ENCODE results near the gene TAF1B. TPM values are rescaled to one million over a fixed set of nuclear protein-coding genes. Genes with fewer than 3 reads are reported as not detected.

Gene TAF1B
- total and polyA plus RNA-seq, 2 donors (not counting 3 experiments of a cell fraction or from before 2014, with no cell fraction given), result 6.3 to 29.4 TPM

DNA sequence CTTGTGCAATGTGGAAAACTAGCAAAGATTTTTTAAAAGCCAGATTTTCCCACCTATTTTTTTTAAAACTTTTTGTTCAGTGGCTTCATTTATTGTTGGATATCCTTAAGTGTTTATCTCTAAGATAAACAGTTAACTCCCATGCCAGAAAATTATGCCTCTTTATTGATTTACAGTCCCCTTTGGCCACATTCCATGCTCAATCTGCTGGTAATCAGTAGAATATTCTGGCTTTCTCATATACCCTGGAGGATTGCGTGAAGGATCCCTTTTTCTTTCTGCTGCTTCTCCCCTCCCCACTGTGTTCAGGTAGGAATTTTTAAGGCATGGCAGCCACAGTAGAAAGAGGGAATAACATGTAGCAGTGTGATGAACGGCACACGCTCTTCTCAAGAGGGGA, 110.9 kb downstream of the TAF1B start:
- FAIRE-seq, result no peak
- intact Hi-C loops (cut with micrococcal nuclease), result loop anchor here (5.0 kb wide), 1 partner anchor 112 kb away; the partner anchor contains the start of gene TAF1B

More for the DNA sequence above, 110.9 kb downstream of the TAF1B start:
- TF ChIP-seq, protein P1, sequence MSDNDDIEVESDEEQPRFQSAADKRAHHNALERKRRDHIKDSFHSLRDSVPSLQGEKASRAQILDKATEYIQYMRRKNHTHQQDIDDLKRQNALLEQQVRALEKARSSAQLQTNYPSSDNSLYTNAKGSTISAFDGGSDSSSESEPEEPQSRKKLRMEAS (IDR thresholded peaks at IDR 0.05; ENCODE audit: insufficient read depth, insufficient read length), result no peak
- no peak for TF ChIP-seq GATA2 (IDR thresholded peaks at IDR 0.05; ENCODE audit: insufficient read depth, insufficient read length, low read depth, low read length)
- no peak for TF ChIP-seq JUN (IDR thresholded peaks at IDR 0.05; ENCODE audit: borderline replicate concordance, insufficient read depth, insufficient read length, low read depth)
- TF ChIP-seq EZH2 (IDR thresholded peaks at IDR 0.05; ENCODE audit: borderline replicate concordance, low read depth, low read length, severe bottlenecking), result no peak
- TF ChIP-seq, protein P2, sequence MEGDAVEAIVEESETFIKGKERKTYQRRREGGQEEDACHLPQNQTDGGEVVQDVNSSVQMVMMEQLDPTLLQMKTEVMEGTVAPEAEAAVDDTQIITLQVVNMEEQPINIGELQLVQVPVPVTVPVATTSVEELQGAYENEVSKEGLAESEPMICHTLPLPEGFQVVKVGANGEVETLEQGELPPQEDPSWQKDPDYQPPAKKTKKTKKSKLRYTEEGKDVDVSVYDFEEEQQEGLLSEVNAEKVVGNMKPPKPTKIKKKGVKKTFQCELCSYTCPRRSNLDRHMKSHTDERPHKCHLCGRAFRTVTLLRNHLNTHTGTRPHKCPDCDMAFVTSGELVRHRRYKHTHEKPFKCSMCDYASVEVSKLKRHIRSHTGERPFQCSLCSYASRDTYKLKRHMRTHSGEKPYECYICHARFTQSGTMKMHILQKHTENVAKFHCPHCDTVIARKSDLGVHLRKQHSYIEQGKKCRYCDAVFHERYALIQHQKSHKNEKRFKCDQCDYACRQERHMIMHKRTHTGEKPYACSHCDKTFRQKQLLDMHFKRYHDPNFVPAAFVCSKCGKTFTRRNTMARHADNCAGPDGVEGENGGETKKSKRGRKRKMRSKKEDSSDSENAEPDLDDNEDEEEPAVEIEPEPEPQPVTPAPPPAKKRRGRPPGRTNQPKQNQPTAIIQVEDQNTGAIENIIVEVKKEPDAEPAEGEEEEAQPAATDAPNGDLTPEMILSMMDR (IDR thresholded peaks at IDR 0.05; ENCODE audit: extremely low read depth in 1 of 2, insufficient read depth in 1 of 2, low read depth in 1 of 2, low read length in 2 of 2), result no peak
- TF ChIP-seq POLR2AphosphoS5 (IDR thresholded peaks at IDR 0.05; ENCODE audit: insufficient read depth, low read depth, low read length), result no peak
- TF ChIP-seq FOS (IDR thresholded peaks at IDR 0.05; ENCODE audit: borderline replicate concordance, insufficient read depth, low read length), result no peak
- BruUV-seq (replicated peaks), result no TSS peak
- no peak overlapping the region for H3K9ac ChIP-seq (replicated peaks; ENCODE audit: extremely low read depth, insufficient read depth, low read length)
- H3K9me1 ChIP-seq (replicated peaks; ENCODE audit: control insufficient read depth, extremely low read depth, insufficient read depth, low read length), result no peaks in the 10 kb centered on the region
- H4K20me1 ChIP-seq (replicated peaks; ENCODE audit: control insufficient read depth, extremely low read depth, insufficient read depth, low read length), result no peaks in the 10 kb centered on the region
- no peak overlapping the region for H3K4me2 ChIP-seq (ENCODE audit: insufficient read depth, low read length)
- ChIA-PET CTCF (no interaction called here), POLR2A (no interaction called here)
- no peak overlapping the region for H3K27ac ChIP-seq (ENCODE audit: insufficient read depth, low read depth, low read length)
- H3K9me3 ChIP-seq (replicated peaks; ENCODE audit: control insufficient read depth, insufficient read depth, low read length), result no peaks in the 10 kb centered on the region
- H2AFZ ChIP-seq (ENCODE audit: low read depth, low read length), result no peak overlapping the region
- no peaks in the 10 kb centered on the region for H3K79me2 ChIP-seq (ENCODE audit: control insufficient read depth, insufficient read depth, low read length)
- dilution Hi-C loops (cut with MboI; ENCODE audit: extremely low pct_ligation_motif_present, low sequenced_read_pairs), result loop anchor here (25.0 kb wide), 1 partner anchor 142 kb away; no protein-coding TSS in a partner anchor
- DNase-seq (ENCODE audit: low read depth, low spot score), result no peak
- no peaks in the 10 kb centered on the region for H3K36me3 ChIP-seq (ENCODE audit: control insufficient read depth in 2 of 2, extremely low read depth in 1 of 2, insufficient read depth in 2 of 2, low read length in 2 of 2)
- no peaks in the 10 kb centered on the region for H3K27me3 ChIP-seq (ENCODE audit: control insufficient read depth in 2 of 2, insufficient read depth in 2 of 2, low read length in 2 of 2)
- H3K4me3 ChIP-seq (replicated peaks in 1 of 3; ENCODE audit: insufficient read depth in 1 of 3, low read depth in 1 of 3, low read length in 3 of 3), result no peak overlapping the region
- peaks cover 4% of the 10 kb centered on the region for H3K4me1 ChIP-seq (ENCODE audit: control insufficient read depth, extremely low read depth, insufficient read depth, low read length)

All from endothelial cell of umbilical vein (primary cell).